NOMO-1 treated with dmso at 0.1 percent for 144 hours (cell line): ENCODE measurements around the gene APAF1.
A peak's percentile ranks its signal among the peaks of the same experiment; 100 is the strongest.
"Not testable (repeated sequence)": the region's sequence is repeated elsewhere in the genome, so short reads cannot be mapped to it uniquely, and the experiment has no call there.

Experiments
- DNase-seq: peaks from one replicate; lab custom pipeline; 2025; ENCODE audit not compliant: unreplicated experiment; lab: John Stamatoyannopoulos, UW

Gene APAF1

GRCh38 chr12:98644712-98645571 is at the start of gene APAF1, which contains the start of gene IKBIP:
APAF1 (plus strand) TSS chr12:98645290; CDS start chr12:98648360, 3,070 bp downstream.
IKBIP (minus strand) TSS chr12:98644788; CDS start chr12:98644701, 87 bp downstream.
- DNase-seq = peak; percentile 90

- not testable (repeated sequence) for DNase-seq
Measured at GRCh38 chr12:98597313-98597712, 47.8 kb upstream of the APAF1 start.

- DNase-seq = no peak
Measured at GRCh38 chr12:98601924-98602323, 43.2 kb upstream of the APAF1 start.

- peak; percentile 13 for DNase-seq
Measured at GRCh38 chr12:98606359-98606988, 38.6 kb upstream of the APAF1 start.

- DNase-seq = no peak
Measured at GRCh38 chr12:98610596-98610995, 34.5 kb upstream of the APAF1 start.

- peak; percentile 74 for DNase-seq
Measured at GRCh38 chr12:98612696-98613334, 32.3 kb upstream of the APAF1 start.

- peak; percentile 74 for DNase-seq
Measured at GRCh38 chr12:98618952-98619351, 26.1 kb upstream of the APAF1 start.

- no peak for DNase-seq
Measured at GRCh38 chr12:98635657-98636323, 9.3 kb upstream of the APAF1 start.

GRCh38 chr12:98637068-98637467 is 8.0 kb upstream of the APAF1 start:
- no peak for DNase-seq

- DNase-seq = no peak
Measured at GRCh38 chr12:98638009-98638408, 7.1 kb upstream of the APAF1 start.

DNA sequence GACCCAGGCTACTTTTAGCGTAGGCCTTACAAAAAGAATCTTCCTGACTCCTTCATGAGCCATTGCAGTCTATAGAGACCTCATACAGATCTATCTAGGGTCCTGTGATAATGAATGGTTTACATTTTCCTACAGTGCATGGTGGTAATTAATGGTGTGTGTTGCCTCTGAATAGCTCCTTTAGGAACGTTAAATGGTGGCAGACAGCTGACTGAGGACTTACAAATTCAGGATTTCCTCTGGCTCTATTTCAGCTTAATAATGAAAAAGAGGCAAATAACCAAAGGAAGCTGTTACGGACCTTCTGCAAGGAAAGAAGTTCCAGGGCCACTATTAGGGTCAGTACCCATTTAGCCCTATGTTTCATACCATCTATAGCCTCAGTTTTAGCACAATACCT is 5.6 kb upstream of the APAF1 start:
- no peak for DNase-seq

DNA sequence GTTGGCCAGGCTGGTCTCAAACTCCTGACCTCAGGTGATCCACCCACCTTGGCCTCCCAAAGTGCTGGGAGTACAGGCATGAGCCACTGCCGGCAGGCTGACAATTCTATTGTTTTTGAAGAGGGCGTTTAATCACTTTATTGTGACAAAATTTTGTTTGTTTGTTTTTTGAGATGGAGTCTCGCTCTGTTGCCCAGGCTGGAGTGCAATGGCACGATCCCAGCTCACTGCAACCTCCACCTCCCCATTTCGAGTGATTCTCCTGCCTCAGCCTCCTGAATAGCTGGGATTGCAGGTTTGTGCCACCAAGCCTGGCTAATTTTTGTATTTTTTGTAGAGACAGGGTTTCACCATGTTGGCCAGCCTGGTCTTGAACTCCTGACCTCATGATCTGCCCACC is 2.3 kb upstream of the APAF1 start:
- not testable (repeated sequence) for DNase-seq

DNA sequence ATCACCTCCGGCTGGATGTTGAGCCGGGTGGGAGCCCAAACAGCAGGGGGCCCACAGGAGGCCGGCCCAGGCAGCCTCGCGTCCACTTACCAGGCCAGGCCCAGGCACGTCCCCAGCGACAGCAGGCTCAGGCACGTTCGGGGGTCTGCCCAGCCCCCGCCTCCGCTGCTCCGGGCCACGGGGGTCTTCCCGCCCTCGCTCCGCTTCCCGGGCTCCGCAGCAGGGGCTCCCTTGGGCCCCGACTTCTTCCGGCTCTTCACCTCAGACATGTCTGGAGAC is 718 bp upstream of the APAF1 start:
- DNase-seq = no peak

DNA sequence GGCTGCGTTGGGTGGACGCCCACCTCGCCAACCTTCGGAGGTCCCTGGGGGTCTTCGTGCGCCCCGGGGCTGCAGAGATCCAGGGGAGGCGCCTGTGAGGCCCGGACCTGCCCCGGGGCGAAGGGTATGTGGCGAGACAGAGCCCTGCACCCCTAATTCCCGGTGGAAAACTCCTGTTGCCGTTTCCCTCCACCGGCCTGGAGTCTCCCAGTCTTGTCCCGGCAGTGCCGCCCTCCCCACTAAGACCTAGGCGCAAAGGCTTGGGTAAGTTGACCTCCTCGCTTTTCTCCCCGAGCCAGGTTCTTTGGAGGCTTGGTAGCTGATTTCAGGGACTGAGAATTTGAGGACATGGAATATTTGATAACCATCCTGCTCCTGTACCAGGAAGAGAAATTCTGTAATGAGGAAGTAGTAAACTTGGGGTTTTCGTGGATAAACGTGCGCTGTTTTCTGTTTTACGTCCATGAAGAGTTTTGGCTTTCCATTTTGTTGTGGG is 530 bp downstream of the APAF1 start:
- peak; percentile 42 for DNase-seq

- no peak for DNase-seq
Measured at GRCh38 chr12:98646294-98647090, 1.4 kb downstream of the APAF1 start.

DNA sequence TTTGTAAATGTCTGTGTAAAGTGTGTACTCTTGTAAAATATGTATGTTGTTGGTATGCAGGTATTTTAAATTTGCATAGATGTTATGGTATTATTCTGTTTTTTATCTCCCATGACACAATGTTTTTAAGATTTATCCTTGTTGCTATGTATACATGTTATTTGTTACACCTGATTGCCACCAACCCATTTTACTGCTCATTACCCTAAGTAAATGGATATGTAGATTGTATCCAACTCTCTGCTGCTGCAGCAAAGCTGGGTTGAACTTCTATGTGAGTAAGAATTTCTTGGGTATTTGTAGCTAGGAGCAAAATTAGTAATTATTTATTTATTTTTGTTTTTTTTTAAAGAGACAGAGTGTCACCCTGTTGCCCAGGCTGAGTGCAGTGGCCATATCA is 6.2 kb downstream of the APAF1 start:
- DNase-seq = no peak

- no peak for DNase-seq
Measured at GRCh38 chr12:98653866-98654493, 8.9 kb downstream of the APAF1 start.

DNA sequence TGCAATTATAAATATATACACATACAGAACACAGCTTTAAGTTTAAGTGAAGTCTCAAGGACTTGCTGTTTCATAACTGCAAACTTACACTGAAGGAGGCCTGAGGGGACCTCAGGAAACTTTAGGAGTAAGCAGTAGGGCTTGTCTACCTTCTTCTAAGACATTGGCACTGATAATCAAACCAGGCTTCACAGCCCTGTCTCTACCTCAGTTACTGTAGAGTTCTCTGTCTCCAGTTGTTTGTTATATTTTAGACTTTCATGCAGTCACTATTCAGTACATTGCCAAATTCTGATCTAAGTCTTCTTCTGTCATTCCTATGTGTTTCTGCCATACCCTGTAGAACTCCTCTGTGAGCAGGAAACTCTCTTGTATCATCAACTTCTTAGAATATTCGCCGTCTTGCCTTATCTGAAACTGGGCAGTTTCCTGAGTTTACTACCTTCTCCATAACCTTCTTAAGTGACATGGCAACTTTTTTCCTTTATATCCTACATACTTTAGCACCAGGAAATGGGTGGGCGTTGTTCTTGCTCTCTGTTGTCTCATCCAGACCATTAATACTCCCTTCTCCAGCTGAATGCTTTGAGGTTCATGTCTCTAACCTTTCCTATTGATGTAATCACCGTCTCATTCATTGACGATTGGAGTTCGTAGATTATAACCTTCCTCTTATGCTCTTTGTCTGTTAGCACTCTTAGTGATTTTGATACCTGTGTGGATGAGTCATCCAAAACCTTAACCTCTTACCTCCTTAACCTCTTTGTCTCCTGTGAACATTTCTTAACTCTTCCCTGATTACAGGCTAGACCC is 11.4 kb downstream of the APAF1 start:
- DNase-seq = no peak

- no peak for DNase-seq
Measured at GRCh38 chr12:98660521-98660920, 15.4 kb downstream of the APAF1 start.
